Adipose tissue (tissue), 3 donors: ENCODE data around the gene SOS2. TPM values are rescaled to one million over a fixed set of nuclear protein-coding genes. Genes with fewer than 3 reads are reported as not detected.
"Not testable (repeated sequence)": the region's sequence is repeated elsewhere in the genome, so short reads cannot be mapped to it uniquely, and the experiment has no call there.

ENCODE experiments used
- H3K27ac ChIP-seq: one replicate; pipeline ENCODE4 v1.5.1; 2013; ENCODE audit warnings: low read depth, low read length
- WGBS, 3 donors: extraction: QIAGEN DNeasy Blood & Tissue Kit; methylation state at CpG; one replicate each; pipeline ENCODE4 v1.1.7; 2013; 5-methylcytosine and 5-hydroxymethylcytosine counted together
- polyA plus RNA-seq, 3 donors: library from polyadenylated mRNA; stranded (reverse); fragments of 200-250 nt; gene quantifications; one replicate each; pipeline ENCODE4 v1.2.3, GENCODE V29; 2013
- donor health status: healthy with polysubstance abuse.
- donor health status: Bipolar disorder and iron deficiency.
- donor health status: healthy.

SOS2 gene
- polyA plus RNA-seq, 3 donors, result 5.7 to 13.4 (median 11.1) TPM

- peak overlapping the region; percentile 98 for H3K27ac ChIP-seq
- WGBS, 3 donors, result 0% methylated on average over 53 to 64 of the region's 64 CpGs
Measured at GRCh38 chr14:50230701-50231474, 490 bp downstream of the SOS2 start.

GRCh38 chr14:50230401-50230700 lies 1.0 kb downstream of the SOS2 start:
- H3K27ac ChIP-seq, result no peak overlapping the region
- WGBS, 3 donors, result 2 to 4% (median 2%) methylated on average over 6 of the region's 6 CpGs

- WGBS, 3 donors, result 36 to 38% (median 37%) methylated on average over 2 of the region's 2 CpGs
- H3K27ac ChIP-seq, result no peak overlapping the region
Measured at GRCh38 chr14:50229681-50230080, 1.7 kb downstream of the SOS2 start.

- 98 to 100% (median 98%) methylated on average over 2 of the region's 2 CpGs for WGBS, 3 donors
- H3K27ac ChIP-seq, result no peak overlapping the region
Measured at GRCh38 chr14:50228313-50228712, 3.1 kb downstream of the SOS2 start.

- H3K27ac ChIP-seq, result no peak overlapping the region
- WGBS, 3 donors, result 54 to 69% (median 56%) methylated on average over 5 of the region's 5 CpGs
Measured at GRCh38 chr14:50225974-50226297, 5.4 kb downstream of the SOS2 start.

GRCh38 chr14:50225067-50225973 lies 6.1 kb downstream of the SOS2 start:
- 24 to 43% (median 42%) methylated on average over 5 of the region's 5 CpGs for WGBS, 3 donors

GRCh38 chr14:50222055-50222613 lies 9.2 kb downstream of the SOS2 start:
- 78 to 89% (median 84%) methylated on average over 1 of the region's 1 CpG for WGBS, 3 donors

More at GRCh38 chr14:50225067-50225973, 6.1 kb downstream of the SOS2 start:
- no peak overlapping the region for H3K27ac ChIP-seq

GRCh38 chr14:50218501-50218900 lies 12.9 kb downstream of the SOS2 start:
- 78 to 95% (median 84%) methylated on average over 5 of the region's 5 CpGs for WGBS, 3 donors

More at GRCh38 chr14:50222055-50222613, 9.2 kb downstream of the SOS2 start:
- no peak overlapping the region for H3K27ac ChIP-seq

GRCh38 chr14:50215416-50215815 lies 16.0 kb downstream of the SOS2 start:
- 81 to 88% (median 82%) methylated on average over 2 of the region's 2 CpGs for WGBS, 3 donors
- no peak overlapping the region for H3K27ac ChIP-seq

More at GRCh38 chr14:50218501-50218900, 12.9 kb downstream of the SOS2 start:
- H3K27ac ChIP-seq, result no peak overlapping the region

- 58 to 64% (median 61%) methylated on average over 2 of the region's 2 CpGs for WGBS, 3 donors
- H3K27ac ChIP-seq, result no peak overlapping the region
Measured at GRCh38 chr14:50213795-50214194, 17.6 kb downstream of the SOS2 start.

GRCh38 chr14:50212726-50213125 lies 18.7 kb downstream of the SOS2 start:
- 27 to 67% (median 63%) methylated on average over 3 of the region's 3 CpGs for WGBS, 3 donors
- no peak overlapping the region for H3K27ac ChIP-seq

GRCh38 chr14:50210074-50210473 lies 21.3 kb downstream of the SOS2 start:
- 61 to 90% (median 88%) methylated on average over 1 of the region's 1 CpG for WGBS, 3 donors
- H3K27ac ChIP-seq, result no peak overlapping the region

- H3K27ac ChIP-seq, result no peak overlapping the region
- WGBS, 3 donors, result 92 to 98% (median 95%) methylated on average over 2 of the region's 2 CpGs
Measured at GRCh38 chr14:50198499-50198898, 32.9 kb downstream of the SOS2 start.

- WGBS, 3 donors, result 60 to 94% (median 75%) methylated on average over 1 of the region's 1 CpG
- no peak overlapping the region for H3K27ac ChIP-seq
Measured at GRCh38 chr14:50191499-50191898, 39.9 kb downstream of the SOS2 start.

GRCh38 chr14:50186107-50186506 lies 45.3 kb downstream of the SOS2 start:
- no peak overlapping the region for H3K27ac ChIP-seq
- 84 to 97% (median 84%) methylated on average over 1 of the region's 1 CpG for WGBS, 3 donors

GRCh38 chr14:50173891-50174290 lies 57.5 kb downstream of the SOS2 start:
- no peak overlapping the region for H3K27ac ChIP-seq

GRCh38 chr14:50171895-50172294 lies 59.5 kb downstream of the SOS2 start:
- H3K27ac ChIP-seq, result no peak overlapping the region

GRCh38 chr14:50167381-50167780 lies 64.0 kb downstream of the SOS2 start:
- WGBS, 3 donors, result 90 to 96% (median 95%) methylated on average over 4 of the region's 4 CpGs
- not testable (repeated sequence) for H3K27ac ChIP-seq

GRCh38 chr14:50156111-50156510 lies 75.3 kb downstream of the SOS2 start:
- no peak overlapping the region for H3K27ac ChIP-seq
- WGBS, 3 donors, result 93 to 97% (median 96%) methylated on average over 4 of the region's 4 CpGs
